Measurements from ENCODE around the gene PBLD.
"Not testable (repeated sequence)": the region's sequence is repeated elsewhere in the genome, so short reads cannot be mapped to it uniquely, and the experiment has no call there.

Gene PBLD

GRCh38 chr10:68278906-68279753 is 53.6 kb downstream of the PBLD start:
- not testable (repeated sequence) for H3K27me3 Mint-ChIP-seq, H3K27ac Mint-ChIP-seq, H3K36me3 Mint-ChIP-seq

GRCh38 chr10:68277814-68278213 is 54.9 kb downstream of the PBLD start:
- not testable (repeated sequence) for H3K9me3 Mint-ChIP-seq; H3K27ac Mint-ChIP-seq; H3K36me3 Mint-ChIP-seq; H3K4me3 Mint-ChIP-seq; DNase-seq (ENCODE audit: low spot score in 2 of 2); H3K4me1 Mint-ChIP-seq; ATAC-seq (ENCODE audit: low read depth); H3K27me3 Mint-ChIP-seq

More at GRCh38 chr10:68278906-68279753, 53.6 kb downstream of the PBLD start:
- not testable (repeated sequence) for H3K4me3 Mint-ChIP-seq; H3K9me3 Mint-ChIP-seq; H3K4me1 Mint-ChIP-seq; ATAC-seq (ENCODE audit: low read depth); DNase-seq (ENCODE audit: low spot score in 2 of 2)

- Mint-ChIP-seq H3K27ac (no peak overlapping the region), H3K4me3 (no peak overlapping the region), H3K27me3 (peaks cover 1% of the 10 kb centered on the region), H3K4me1 (no peaks in the 10 kb centered on the region), H3K9me3 (peaks cover 6% of the 10 kb centered on the region), H3K36me3 (no peaks in the 10 kb centered on the region)
- ATAC-seq (ENCODE audit: low read depth) (no peak), DNase-seq (ENCODE audit: low spot score in 2 of 2) (no peak)
These were observed 56.5 kb downstream of the PBLD start for GRCh38 chr10:68276224-68276623.

- Mint-ChIP-seq H3K9me3 (peaks cover 6% of the 10 kb centered on the region), H3K36me3 (no peaks in the 10 kb centered on the region), H3K4me1 (no peaks in the 10 kb centered on the region), H3K27ac (no peak overlapping the region), H3K27me3 (peaks cover 2% of the 10 kb centered on the region), H3K4me3 (no peak overlapping the region)
- ATAC-seq (ENCODE audit: low read depth) = no peak
- no peak for DNase-seq (ENCODE audit: low spot score in 2 of 2)
These were observed 57.1 kb downstream of the PBLD start for GRCh38 chr10:68275600-68276126.

- Mint-ChIP-seq H3K4me3 (no peak overlapping the region), H3K27me3 (peaks cover 2% of the 10 kb centered on the region), H3K36me3 (no peaks in the 10 kb centered on the region), H3K27ac (no peak overlapping the region), H3K4me1 (no peaks in the 10 kb centered on the region), H3K9me3 (peaks cover 6% of the 10 kb centered on the region)
- DNase-seq (ENCODE audit: low spot score in 2 of 2) (no peak), ATAC-seq (ENCODE audit: low read depth) (no peak)
These were observed 59.9 kb downstream of the PBLD start for GRCh38 chr10:68272833-68273232.

GRCh38 chr10:68271196-68271882 is 61.4 kb downstream of the PBLD start:
- Mint-ChIP-seq H3K9me3 (no peaks in the 10 kb centered on the region), H3K4me3 (no peak overlapping the region), H3K4me1 (no peaks in the 10 kb centered on the region), H3K27ac (no peak overlapping the region), H3K36me3 (no peaks in the 10 kb centered on the region), H3K27me3 (peaks cover 2% of the 10 kb centered on the region)
- ATAC-seq (ENCODE audit: low read depth) = no peak
- no peak for DNase-seq (ENCODE audit: low spot score in 2 of 2)

GRCh38 chr10:68269562-68270290 is 63.0 kb downstream of the PBLD start:
- Mint-ChIP-seq H3K9me3 (no peaks in the 10 kb centered on the region), H3K36me3 (no peaks in the 10 kb centered on the region), H3K27ac (no peak overlapping the region), H3K4me3 (no peak overlapping the region), H3K4me1 (no peaks in the 10 kb centered on the region), H3K27me3 (peaks cover 2% of the 10 kb centered on the region)
- DNase-seq (ENCODE audit: low spot score in 2 of 2) (no peak), ATAC-seq (ENCODE audit: low read depth) (no peak)

- Mint-ChIP-seq H3K4me3 (no peak overlapping the region), H3K27me3 (peaks cover 9% of the 10 kb centered on the region), H3K27ac (no peak overlapping the region), H3K9me3 (peaks cover 2% of the 10 kb centered on the region), H3K36me3 (peaks cover 2% of the 10 kb centered on the region), H3K4me1 (no peaks in the 10 kb centered on the region)
- no peak for DNase-seq (ENCODE audit: low spot score in 2 of 2)
- ATAC-seq (ENCODE audit: low read depth) = no peak
These were observed 71.4 kb downstream of the PBLD start for GRCh38 chr10:68261132-68261856.

GRCh38 chr10:68253346-68253745 is 79.4 kb downstream of the PBLD start:
- ATAC-seq (ENCODE audit: low read depth) (no peak), DNase-seq (ENCODE audit: low spot score in 2 of 2) (no peak)
- H3K27me3 Mint-ChIP-seq = peaks cover 9% of the 10 kb centered on the region
- H3K4me1 Mint-ChIP-seq = peaks cover 5% of the 10 kb centered on the region
- H3K4me3 Mint-ChIP-seq = no peak overlapping the region
- H3K9me3 Mint-ChIP-seq = no peaks in the 10 kb centered on the region
- H3K36me3 Mint-ChIP-seq = no peaks in the 10 kb centered on the region
- H3K27ac Mint-ChIP-seq = no peak overlapping the region

- H3K4me1 Mint-ChIP-seq = peaks cover 5% of the 10 kb centered on the region
- ATAC-seq (ENCODE audit: low read depth) = no peak
- no peaks in the 10 kb centered on the region for H3K36me3 Mint-ChIP-seq
- no peaks in the 10 kb centered on the region for H3K9me3 Mint-ChIP-seq
- H3K4me3 Mint-ChIP-seq = no peak overlapping the region
- H3K27me3 Mint-ChIP-seq = peaks cover 5% of the 10 kb centered on the region
- no peak overlapping the region for H3K27ac Mint-ChIP-seq
- DNase-seq (ENCODE audit: low spot score in 2 of 2) = no peak
These were observed 80.9 kb downstream of the PBLD start for GRCh38 chr10:68251625-68252495.

GRCh38 chr10:68251151-68251550 is 81.6 kb downstream of the PBLD start:
- Mint-ChIP-seq H3K36me3 (no peaks in the 10 kb centered on the region), H3K27me3 (peaks cover 2% of the 10 kb centered on the region), H3K27ac (no peak overlapping the region), H3K4me3 (no peak overlapping the region), H3K4me1 (peaks cover 5% of the 10 kb centered on the region), H3K9me3 (no peaks in the 10 kb centered on the region)
- DNase-seq (ENCODE audit: low spot score in 2 of 2) (no peak), ATAC-seq (ENCODE audit: low read depth) (no peak)

GRCh38 chr10:68249297-68249696 is 83.4 kb downstream of the PBLD start:
- Mint-ChIP-seq H3K4me1 (peaks cover 5% of the 10 kb centered on the region), H3K4me3 (no peak overlapping the region), H3K27me3 (no peaks in the 10 kb centered on the region), H3K36me3 (no peaks in the 10 kb centered on the region), H3K9me3 (no peaks in the 10 kb centered on the region), H3K27ac (no peak overlapping the region)
- no peak for ATAC-seq (ENCODE audit: low read depth)
- no peak for DNase-seq (ENCODE audit: low spot score in 2 of 2)

- no peaks in the 10 kb centered on the region for H3K9me3 Mint-ChIP-seq
- no peak for DNase-seq (ENCODE audit: low spot score in 2 of 2)
- H3K27me3 Mint-ChIP-seq = no peaks in the 10 kb centered on the region
- no peak for ATAC-seq (ENCODE audit: low read depth)
- H3K27ac Mint-ChIP-seq = no peak overlapping the region
- no peaks in the 10 kb centered on the region for H3K36me3 Mint-ChIP-seq
- H3K4me1 Mint-ChIP-seq = peaks cover 5% of the 10 kb centered on the region
- no peak overlapping the region for H3K4me3 Mint-ChIP-seq
These were observed 84.8 kb downstream of the PBLD start for GRCh38 chr10:68247931-68248330.
